Endothelial cell of umbilical vein (primary cell): Measurements from ENCODE around the gene ACTN1. TPM values are rescaled to one million over a fixed set of nuclear protein-coding genes. Genes with fewer than 3 reads are reported as not detected.
A peak's percentile ranks its signal among the peaks of the same experiment; 100 is the strongest.

Experiments
- BruUV-seq: library from RNA; stranded (reverse); fragments of 400-500 nt; replicated peaks from 2 replicates; lab custom pipeline; 2021; lab: Mats Ljungman, UMichigan
- CTCF ChIA-PET: fragments of 300-600, 350-600 bp; sonication (Branson Sonifier 250); formaldehyde crosslinking; loops from one replicate; lab custom pipeline; 2021; ENCODE audit warnings: antibody characterized with exemption, inconsistent platforms; lab: Charles Lee
- POLR2A ChIA-PET: fragments of 300-600, 350-600 bp; sonication (Branson Sonifier 250); formaldehyde crosslinking; loops from one replicate; lab custom pipeline; 2021; ENCODE audit warnings: antibody characterized with exemption, inconsistent platforms; lab: Charles Lee
- DNase-seq: peaks from one replicate; pipeline ENCODE4 v3.0.0-alpha.2; 2011; ENCODE audit warnings: low read depth, low spot score
- FAIRE-seq: peaks from 2 replicates; lab custom pipeline; 2011; peaks lifted over from hg19 to GRCh38; lab: Jason Lieb, UNC
- H2AFZ ChIP-seq: 2 replicates; pipeline ENCODE4 v1.6.0; 2012; ENCODE audit warnings: low read depth, low read length, control low read depth, inconsistent platforms
- H3K27ac ChIP-seq: 2 replicates; pipeline ENCODE4 v1.5.1; 2011; ENCODE audit warnings: low read depth, mild to moderate bottlenecking, control low read depth, low read length, moderate library complexity; ENCODE audit not compliant: insufficient read depth
- H3K27me3 ChIP-seq, 2 experiments: 2 replicates each; pipeline versions ENCODE4 v1.6.0 to v1.6.1; 2011; ENCODE audit warnings: low read length in 2 of 2, mixed read lengths in 1 of 2; ENCODE audit not compliant: control insufficient read depth in 2 of 2, insufficient read depth in 2 of 2
- H3K36me3 ChIP-seq, 2 experiments: 2 replicates in 1 of 2; 3 replicates in 1 of 2; pipeline ENCODE4 v1.5.1; 2011; ENCODE audit warnings: low read length in 2 of 2, mild to moderate bottlenecking in 1 of 2, moderate library complexity in 1 of 2; ENCODE audit not compliant: control insufficient read depth in 2 of 2, insufficient read depth in 2 of 2; ENCODE audit errors: extremely low read depth in 1 of 2
- H3K4me1 ChIP-seq: 3 replicates; pipeline ENCODE4 v1.5.1; 2011; ENCODE audit warnings: mild to moderate bottlenecking, low read length; ENCODE audit not compliant: control insufficient read depth, insufficient read depth; ENCODE audit errors: extremely low read depth
- H3K4me2 ChIP-seq: 2 replicates; pipeline ENCODE4 v1.6.1; 2011; ENCODE audit warnings: low read length, control low read depth, mixed read lengths; ENCODE audit not compliant: insufficient read depth
- H3K4me3 ChIP-seq, 3 experiments: fragments of 200-600 bp in 1 of 3; sonication (generic), shearing (Covaris generic) in 1 of 3; replicated peaks in 1 of 3; 2 replicates each; pipeline ENCODE4 v1.5.1; 2011 to 2016; ENCODE audit warnings: control low read depth in 3 of 3, low read length in 3 of 3, mild to moderate bottlenecking in 2 of 3, inconsistent platforms in 1 of 3, low read depth in 1 of 3, moderate library complexity in 1 of 3; ENCODE audit not compliant: insufficient read depth in 1 of 3
- H3K79me2 ChIP-seq: 2 replicates; pipeline ENCODE4 v1.6.0; 2012; ENCODE audit warnings: low read length, inconsistent platforms; ENCODE audit not compliant: control insufficient read depth, insufficient read depth
- H3K9ac ChIP-seq: replicated peaks from 2 replicates; pipeline ENCODE3; 2011; ENCODE audit warnings: low read length, control low read depth; ENCODE audit not compliant: insufficient read depth; ENCODE audit errors: extremely low read depth
- H3K9me1 ChIP-seq: replicated peaks from 3 replicates; pipeline ENCODE4 v1.6.0; 2011; ENCODE audit warnings: mild to moderate bottlenecking, low read length; ENCODE audit not compliant: control insufficient read depth, insufficient read depth; ENCODE audit errors: extremely low read depth
- H3K9me3 ChIP-seq: replicated peaks from 2 replicates; pipeline ENCODE4 v1.5.1; 2012; ENCODE audit warnings: low read length, inconsistent platforms; ENCODE audit not compliant: control insufficient read depth, insufficient read depth
- H4K20me1 ChIP-seq: replicated peaks from 2 replicates; pipeline ENCODE3; 2011; ENCODE audit warnings: mild to moderate bottlenecking, low read length; ENCODE audit not compliant: control insufficient read depth, insufficient read depth; ENCODE audit errors: extremely low read depth
- CTCF ChIP-seq, 2 donors: IDR thresholded peaks; 1 replicate in 1 of 2; 2 replicates in 1 of 2; pipeline ENCODE4 v1.5.1; 2011; ENCODE audit warnings: low read length in 2 of 2, mild to moderate bottlenecking in 2 of 2, moderate library complexity in 2 of 2, control low read depth in 1 of 2, inconsistent platforms in 1 of 2, low read depth in 1 of 2; ENCODE audit not compliant: insufficient read depth in 1 of 2; ENCODE audit errors: extremely low read depth in 1 of 2
- EZH2 ChIP-seq: IDR thresholded peaks from 2 replicates; pipeline ENCODE4 v1.6.1; 2012; ENCODE audit warnings: borderline replicate concordance, low read depth, mild to moderate bottlenecking, moderate library complexity, low read length, inconsistent platforms; ENCODE audit not compliant: severe bottlenecking
- FOS ChIP-seq: IDR thresholded peaks from 2 replicates; pipeline ENCODE4 v1.6.1; 2011; ENCODE audit warnings: mild to moderate bottlenecking, low read length, moderate library complexity, borderline replicate concordance; ENCODE audit not compliant: insufficient read depth
- GATA2 ChIP-seq: IDR thresholded peaks from 2 replicates; pipeline ENCODE4 v1.7.0; 2011; ENCODE audit warnings: low read depth, mild to moderate bottlenecking, moderate library complexity, mixed read lengths, low read length; ENCODE audit not compliant: insufficient read length, insufficient read depth
- JUN ChIP-seq: IDR thresholded peaks from 2 replicates; pipeline ENCODE4 v1.6.1; 2011; ENCODE audit warnings: borderline replicate concordance, low read depth; ENCODE audit not compliant: insufficient read length, insufficient read depth
- MAX ChIP-seq: IDR thresholded peaks from 2 replicates; pipeline ENCODE4 v1.6.1; 2011; ENCODE audit not compliant: insufficient read depth, insufficient read length
- MYC ChIP-seq: IDR thresholded peaks from one replicate; pipeline ENCODE4 v1.6.1; 2011; ENCODE audit warnings: mild to moderate bottlenecking, low read depth, low read length
- POLR2A ChIP-seq: IDR thresholded peaks from 2 replicates; pipeline ENCODE4 v1.6.1; 2012; ENCODE audit warnings: low read depth, mild to moderate bottlenecking, control low read depth, low read length
- POLR2AphosphoS5 ChIP-seq: IDR thresholded peaks from 2 replicates; pipeline ENCODE4 v1.6.1; 2012; ENCODE audit warnings: low read depth, mild to moderate bottlenecking, control low read depth, low read length, moderate library complexity; ENCODE audit not compliant: insufficient read depth
- dilution Hi-C: fragments of 300-500 bp; cut with MboI; formaldehyde crosslinking; loops from one replicate; pipeline ENCODE4 v1.15.0; 2019; ENCODE audit warnings: low sequenced_read_pairs; ENCODE audit not compliant: extremely low pct_ligation_motif_present
- intact Hi-C: fragments of 100-400 bp; cut with micrococcal nuclease; formaldehyde crosslinking; loops from one replicate; pipeline ENCODE4 v1.10.0; 2022
- polyA plus RNA-seq, 4 experiments: library from polyadenylated mRNA; depleted of rRNA in 3 of 4; stranded (reverse) in 3 of 4; unstranded in 1 of 4; fragments of >200 nt; gene quantifications; 2 replicates each; pipeline versions ENCODE4 v1.2.1 to v1.2.3, GENCODE V29; 2011 to 2012; ENCODE audit warnings: missing spikeins in 1 of 4
- total RNA-seq: library from RNA; stranded (reverse); gene quantifications from 2 replicates; pipeline ENCODE4 v1.2.3, GENCODE V29; 2021

The ACTN1 gene
- total and polyA plus RNA-seq, 2 donors (not counting 3 experiments of a cell fraction or from before 2014, with no cell fraction given) = 442 to 463 TPM

- FAIRE-seq = peak; percentile 21
- H3K4me3 ChIP-seq = no peak overlapping the region
- H3K9me3 ChIP-seq = no peaks in the 10 kb centered on the region
- H3K9ac ChIP-seq = no peak overlapping the region
- POLR2A ChIA-PET = no interaction called here
- dilution Hi-C loops (no loop called here), intact Hi-C loops (no loop called here)
- H3K4me1 ChIP-seq = no peaks in the 10 kb centered on the region
- H3K27me3 ChIP-seq = no peaks in the 10 kb centered on the region
- DNase-seq = no peak
- BruUV-seq = no TSS peak
- H3K27ac ChIP-seq = no peak overlapping the region
- H4K20me1 ChIP-seq = no peaks in the 10 kb centered on the region
- H3K9me1 ChIP-seq = no peaks in the 10 kb centered on the region
- H3K79me2 ChIP-seq = no peaks in the 10 kb centered on the region
- no peak for TF ChIP-seq FOS
- TF ChIP-seq JUN = no peak
- no peak for TF ChIP-seq MYC
- no peak for TF ChIP-seq POLR2AphosphoS5
- no peak for TF ChIP-seq GATA2
- no peak for TF ChIP-seq POLR2A
- no peak for TF ChIP-seq MAX
- no peak for TF ChIP-seq EZH2
- TF ChIP-seq CTCF (IDR thresholded peaks at IDR 0.05; ENCODE audit: extremely low read depth in 1 of 2, insufficient read depth in 1 of 2, low read depth in 1 of 2, low read length in 2 of 2) = no peak
- no peak overlapping the region for H3K4me2 ChIP-seq
- H2AFZ ChIP-seq = no peak overlapping the region
- CTCF ChIA-PET = interaction anchor here (1.8 kb wide), 1 partner anchor 8 kb away, joined by 5 read pairs; no protein-coding TSS in a partner anchor
- peaks cover 34 to 36% of the 10 kb centered on the region in 2 experiments for H3K36me3 ChIP-seq
These were observed 107.7 kb downstream of the ACTN1 start for GRCh38 chr14:68871392-68871791.
